Thyroid gland (tissue), 4 donors: ENCODE measurements around the gene DDX59.

ENCODE experiments used
- CTCF ChIP-seq, 6 experiments: fragments of 200-600 bp in 3 of 6; fragments of 450-650 bp in 3 of 6; sonication (generic) in 3 of 6; IDR thresholded peaks; one replicate each; pipeline ENCODE4 v1.5.1; 2016 to 2019; ENCODE audit warnings: antibody characterized with exemption in 6 of 6, mild to moderate bottlenecking in 2 of 6, inconsistent platforms in 1 of 6, moderate library complexity in 1 of 6
- POLR2A ChIP-seq, 2 donors: fragments of 450-650 bp; IDR thresholded peaks; one replicate each; pipeline ENCODE4 v1.6.1; 2017; ENCODE audit warnings: antibody characterized with exemption in 2 of 2, mild to moderate bottlenecking in 2 of 2, moderate library complexity in 1 of 2

DNA sequence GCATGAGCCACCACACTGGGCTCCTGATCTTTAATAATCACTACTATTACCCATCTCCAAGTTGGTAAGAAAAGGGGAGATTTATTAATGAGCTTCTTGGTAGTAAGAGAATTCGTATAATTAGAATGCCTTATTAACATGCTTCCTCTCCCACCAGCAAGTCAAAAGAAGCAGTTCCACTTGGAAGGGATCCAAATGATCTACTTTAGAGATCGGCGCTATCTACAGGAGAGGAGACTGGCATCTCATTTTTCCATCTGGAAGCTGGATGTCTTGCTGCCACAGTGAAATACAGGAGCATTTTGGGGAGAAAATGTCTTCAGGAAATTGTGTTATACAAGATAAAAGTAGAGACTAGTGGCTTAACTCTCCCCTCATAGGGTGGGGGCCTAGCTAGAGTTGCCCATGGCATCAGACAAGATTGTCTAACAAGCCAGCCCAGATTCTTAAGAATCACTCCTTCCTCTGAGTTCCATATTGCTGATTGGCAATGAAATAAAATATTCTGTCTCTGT lies 35.3 kb upstream of the DDX59 start:
- no peak for TF ChIP-seq CTCF (IDR thresholded peaks at IDR 0.05)
- no peak for TF ChIP-seq POLR2A (IDR thresholded peaks at IDR 0.05)
